Testis (tissue), 3 donors: Measurements from ENCODE around the gene SVIL. TPM values are rescaled to one million over a fixed set of nuclear protein-coding genes. Genes with fewer than 3 reads are reported as not detected.

Experiments used
- DNase-seq: peaks from one replicate; pipeline ENCODE4 v3.0.0-alpha.2; 2019
- H3K27ac ChIP-seq, 2 donors: fragments of 200-600 bp; sonication (generic); one replicate each; pipeline ENCODE4 v1.5.1; 2019
- H3K27me3 ChIP-seq: fragments of 200-600 bp; sonication (generic); one replicate; pipeline ENCODE4 v1.5.1; 2019
- H3K36me3 ChIP-seq: fragments of 200-600 bp; sonication (generic); one replicate; pipeline ENCODE4 v1.5.1; 2017; ENCODE audit warnings: low read depth; ENCODE audit errors: missing control alignments
- H3K4me1 ChIP-seq: fragments of 200-600 bp; sonication (generic); one replicate; pipeline ENCODE4 v1.5.1; 2019
- H3K4me3 ChIP-seq, 2 donors: fragments of 200-600 bp; sonication (generic); one replicate each; pipeline ENCODE4 v1.5.1; 2017 to 2019
- H3K9me3 ChIP-seq: fragments of 200-600 bp; sonication (generic); one replicate; pipeline ENCODE4 v1.5.1; 2017
- POLR2A ChIP-seq: fragments of 450-650 bp; IDR thresholded peaks from one replicate; pipeline ENCODE4 v1.6.1; 2017; ENCODE audit warnings: antibody characterized with exemption, mild to moderate bottlenecking, moderate library complexity
- WGBS, 2 donors: methylation state at CpG; one replicate each; pipeline ENCODE4 v1.1.5; 2018; 5-methylcytosine and 5-hydroxymethylcytosine counted together
- intact Hi-C: fragments of 100-400 bp; cut with DNase I; formaldehyde crosslinking; loops from one replicate; pipeline ENCODE4 v1.15.1; 2023; ENCODE audit warnings: low total_unique reads
- polyA plus RNA-seq: library from polyadenylated mRNA; stranded (reverse); fragments of 350-450 nt; fragmentation: Illumina TruSeq; extraction: RNeasy Lipid Tissue Mini Kit (QIAGEN cat#74804); gene quantifications from one replicate; pipeline ENCODE4 v1.2.3, GENCODE V29; 2014; ENCODE audit warnings: low read depth, low replicate concordance; ENCODE audit not compliant: insufficient read depth
- total RNA-seq, 2 donors: library from RNA; depleted of rRNA; stranded (reverse); fragments of >200 nt; gene quantifications; one replicate each; pipeline ENCODE4 v1.2.3, GENCODE V29; 2016
- TF ChIP-seq, protein P1 (sequence below), 3 experiments: fragments of 450-650 bp in 2 of 3; fragments of 200-600 bp in 1 of 3; sonication (generic) in 1 of 3; IDR thresholded peaks; one replicate each; pipeline ENCODE4 v1.5.1; 2016 to 2019; ENCODE audit warnings: antibody characterized with exemption in 3 of 3, mild to moderate bottlenecking in 2 of 3, moderate library complexity in 1 of 3

SVIL gene
- total and polyA plus RNA-seq, 3 donors from 2014 or later, result 44.7 to 67.6 (median 63.1) TPM

DNA sequence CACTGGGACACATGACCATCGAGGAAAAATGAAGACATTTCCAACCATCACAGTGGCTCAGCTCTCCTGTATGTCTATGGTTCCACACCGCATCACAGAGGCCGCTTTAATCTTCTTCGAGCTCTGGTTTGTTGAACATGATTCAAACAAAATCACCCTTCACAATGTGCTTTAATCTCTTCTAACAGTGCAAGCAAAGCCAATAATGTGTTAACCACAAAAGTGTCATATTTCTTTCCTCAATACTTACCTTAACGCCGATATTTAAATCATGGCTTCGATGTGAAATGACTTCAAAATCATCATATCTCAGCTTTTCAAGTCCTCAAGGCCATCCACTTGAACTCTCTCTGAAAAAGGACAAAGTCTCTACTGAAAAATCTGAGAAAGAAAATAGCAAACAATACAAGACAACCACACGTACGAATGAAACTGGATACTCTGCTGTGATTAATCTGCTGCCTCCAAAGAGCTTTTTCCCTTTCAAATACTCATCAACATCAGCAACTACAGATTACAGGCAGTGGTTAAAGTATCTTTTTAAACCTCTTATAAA, 23.0 kb upstream of the SVIL start:
- Histone ChIP-seq H3K27ac (peak overlapping the region; percentile 49 to 64), H3K27me3 (no peaks in the 10 kb centered on the region), H3K4me3 (no peak overlapping the region), H3K36me3 (no peaks in the 10 kb centered on the region), H3K9me3 (no peaks in the 10 kb centered on the region), H3K4me1 (peaks cover 27% of the 10 kb centered on the region)
- intact Hi-C loops, result no loop called here
- DNase-seq, result no peak
- no peak for TF ChIP-seq POLR2A
- TF ChIP-seq, protein P1, sequence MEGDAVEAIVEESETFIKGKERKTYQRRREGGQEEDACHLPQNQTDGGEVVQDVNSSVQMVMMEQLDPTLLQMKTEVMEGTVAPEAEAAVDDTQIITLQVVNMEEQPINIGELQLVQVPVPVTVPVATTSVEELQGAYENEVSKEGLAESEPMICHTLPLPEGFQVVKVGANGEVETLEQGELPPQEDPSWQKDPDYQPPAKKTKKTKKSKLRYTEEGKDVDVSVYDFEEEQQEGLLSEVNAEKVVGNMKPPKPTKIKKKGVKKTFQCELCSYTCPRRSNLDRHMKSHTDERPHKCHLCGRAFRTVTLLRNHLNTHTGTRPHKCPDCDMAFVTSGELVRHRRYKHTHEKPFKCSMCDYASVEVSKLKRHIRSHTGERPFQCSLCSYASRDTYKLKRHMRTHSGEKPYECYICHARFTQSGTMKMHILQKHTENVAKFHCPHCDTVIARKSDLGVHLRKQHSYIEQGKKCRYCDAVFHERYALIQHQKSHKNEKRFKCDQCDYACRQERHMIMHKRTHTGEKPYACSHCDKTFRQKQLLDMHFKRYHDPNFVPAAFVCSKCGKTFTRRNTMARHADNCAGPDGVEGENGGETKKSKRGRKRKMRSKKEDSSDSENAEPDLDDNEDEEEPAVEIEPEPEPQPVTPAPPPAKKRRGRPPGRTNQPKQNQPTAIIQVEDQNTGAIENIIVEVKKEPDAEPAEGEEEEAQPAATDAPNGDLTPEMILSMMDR (IDR thresholded peaks at IDR 0.05), result no peak
- WGBS, 2 donors, result 35 to 50% methylated on average over 9 of the region's 9 CpGs

DNA sequence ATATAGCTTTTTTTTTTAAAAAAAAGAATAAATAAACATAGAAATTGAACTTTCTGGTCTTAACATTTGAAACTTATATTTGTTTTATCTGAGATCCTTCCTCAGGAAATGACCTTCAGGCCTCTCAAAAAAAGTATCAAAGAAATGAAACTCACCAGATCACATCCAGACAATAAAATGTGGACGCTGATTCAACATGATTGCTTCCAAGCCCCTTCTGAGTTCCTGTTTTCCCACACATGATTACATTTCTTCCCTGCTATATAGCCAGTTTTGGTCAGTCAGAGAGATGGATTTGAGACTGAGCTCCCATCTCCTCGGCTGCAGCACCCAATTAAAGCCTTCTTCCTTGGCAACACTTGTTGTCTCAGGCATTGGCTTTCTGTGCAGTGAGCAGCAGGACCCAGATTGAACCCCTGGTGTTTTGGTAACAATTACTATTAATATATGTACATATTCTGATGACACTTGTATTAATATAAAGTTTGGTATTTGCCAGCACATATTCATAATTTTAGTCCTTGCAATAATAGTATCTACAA, 21.8 kb upstream of the SVIL start:
- no peak for DNase-seq
- 80 to 84% methylated on average over 2 of the region's 2 CpGs for WGBS, 2 donors
- Histone ChIP-seq H3K9me3 (no peaks in the 10 kb centered on the region), H3K36me3 (no peaks in the 10 kb centered on the region), H3K27me3 (no peaks in the 10 kb centered on the region), H3K4me1 (peaks cover 28% of the 10 kb centered on the region), H3K4me3 (no peak overlapping the region), H3K27ac (no peak overlapping the region)
- intact Hi-C loops, result no loop called here
- no peak for TF ChIP-seq POLR2A
- TF ChIP-seq, protein P1 (IDR thresholded peaks at IDR 0.05), result no peak

DNA sequence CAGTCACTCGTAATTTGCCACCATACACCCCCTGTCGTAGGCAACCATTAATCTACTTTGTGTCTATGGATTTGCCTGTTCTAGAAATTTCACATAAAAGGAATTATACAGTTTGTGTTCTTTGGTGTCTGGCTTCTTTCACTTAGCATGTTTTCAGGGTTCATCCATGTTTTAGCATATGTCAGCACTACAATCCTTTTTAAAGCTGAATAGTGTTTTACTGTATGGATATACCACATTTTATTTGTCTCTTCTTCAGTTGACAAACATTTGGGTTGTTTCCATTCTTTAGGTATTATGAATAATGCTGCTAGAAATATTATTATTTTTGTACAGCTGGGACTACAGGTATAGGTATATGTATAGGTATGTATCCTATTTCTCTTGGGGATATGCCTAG, 17.4 kb upstream of the SVIL start:
- intact Hi-C loops, result no loop called here
- Histone ChIP-seq H3K4me1 (peaks cover 25% of the 10 kb centered on the region), H3K9me3 (no peaks in the 10 kb centered on the region), H3K36me3 (no peaks in the 10 kb centered on the region), H3K27ac (no peak overlapping the region), H3K27me3 (no peaks in the 10 kb centered on the region), H3K4me3 (no peak overlapping the region)
- 93 to 95% methylated on average over 2 of the region's 2 CpGs for WGBS, 2 donors
- DNase-seq, result no peak
- TF ChIP-seq, protein P1 (IDR thresholded peaks at IDR 0.05), result no peak
- TF ChIP-seq POLR2A, result no peak

DNA sequence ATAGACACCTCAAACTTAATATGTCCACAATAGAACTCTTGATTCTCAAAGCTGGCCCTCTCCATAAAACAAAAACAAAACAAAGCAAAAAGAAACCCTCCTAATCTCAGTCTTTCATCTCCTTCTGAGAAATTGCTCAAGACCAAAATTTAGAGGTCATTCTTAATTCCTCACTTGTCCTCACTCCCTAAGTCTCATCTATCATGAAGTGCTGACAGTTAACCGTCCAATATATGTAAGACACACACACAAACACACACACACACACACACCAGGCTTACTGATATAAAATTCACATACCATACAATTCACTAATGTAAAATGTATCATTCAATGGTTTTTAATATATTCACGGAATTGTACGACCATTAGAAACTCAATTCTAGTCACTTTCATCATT, 17.0 kb upstream of the SVIL start:
- Histone ChIP-seq H3K27ac (no peak overlapping the region), H3K4me1 (peaks cover 27% of the 10 kb centered on the region), H3K36me3 (no peaks in the 10 kb centered on the region), H3K4me3 (no peak overlapping the region), H3K27me3 (no peaks in the 10 kb centered on the region), H3K9me3 (no peaks in the 10 kb centered on the region)
- intact Hi-C loops, result no loop called here
- WGBS, 2 donors, result 74 to 93% methylated on average over 3 of the region's 3 CpGs
- no peak for TF ChIP-seq POLR2A
- TF ChIP-seq, protein P1 (IDR thresholded peaks at IDR 0.05), result no peak
- no peak for DNase-seq

DNA sequence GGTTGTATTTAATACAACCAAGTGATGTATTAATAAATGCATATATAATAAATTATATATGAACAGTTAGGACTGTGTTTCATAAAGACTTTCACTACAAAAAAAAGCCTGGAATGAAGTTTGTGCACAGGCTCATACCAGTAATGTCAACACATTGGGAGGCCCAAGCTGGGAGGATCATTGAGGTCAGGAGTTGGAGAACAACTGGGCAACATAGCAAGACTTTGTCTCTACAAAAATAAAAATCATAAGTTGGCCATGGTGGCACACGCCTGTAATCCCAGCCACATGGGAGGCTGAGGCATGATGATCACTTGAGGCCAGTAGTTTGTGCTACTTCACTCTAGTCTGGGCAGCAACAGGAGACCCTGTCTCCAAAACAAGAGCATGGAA, 15.8 kb upstream of the SVIL start:
- no peak for TF ChIP-seq POLR2A
- TF ChIP-seq, protein P1 (IDR thresholded peaks at IDR 0.05), result no peak
- no peaks in the 10 kb centered on the region for H3K9me3 ChIP-seq
- DNase-seq, result no peak
- H3K27me3 ChIP-seq, result no peaks in the 10 kb centered on the region
- peaks cover 38% of the 10 kb centered on the region for H3K4me1 ChIP-seq
- intact Hi-C loops, result no loop called here
- WGBS, 2 donors, result 90 to 96% methylated on average over 1 of the region's 1 CpG
- H3K36me3 ChIP-seq, result no peaks in the 10 kb centered on the region
- no peak overlapping the region for H3K4me3 ChIP-seq
- no peak overlapping the region for H3K27ac ChIP-seq
